ENCODE measurements around the gene CAND2.

- TF ChIP-seq, protein P1, sequence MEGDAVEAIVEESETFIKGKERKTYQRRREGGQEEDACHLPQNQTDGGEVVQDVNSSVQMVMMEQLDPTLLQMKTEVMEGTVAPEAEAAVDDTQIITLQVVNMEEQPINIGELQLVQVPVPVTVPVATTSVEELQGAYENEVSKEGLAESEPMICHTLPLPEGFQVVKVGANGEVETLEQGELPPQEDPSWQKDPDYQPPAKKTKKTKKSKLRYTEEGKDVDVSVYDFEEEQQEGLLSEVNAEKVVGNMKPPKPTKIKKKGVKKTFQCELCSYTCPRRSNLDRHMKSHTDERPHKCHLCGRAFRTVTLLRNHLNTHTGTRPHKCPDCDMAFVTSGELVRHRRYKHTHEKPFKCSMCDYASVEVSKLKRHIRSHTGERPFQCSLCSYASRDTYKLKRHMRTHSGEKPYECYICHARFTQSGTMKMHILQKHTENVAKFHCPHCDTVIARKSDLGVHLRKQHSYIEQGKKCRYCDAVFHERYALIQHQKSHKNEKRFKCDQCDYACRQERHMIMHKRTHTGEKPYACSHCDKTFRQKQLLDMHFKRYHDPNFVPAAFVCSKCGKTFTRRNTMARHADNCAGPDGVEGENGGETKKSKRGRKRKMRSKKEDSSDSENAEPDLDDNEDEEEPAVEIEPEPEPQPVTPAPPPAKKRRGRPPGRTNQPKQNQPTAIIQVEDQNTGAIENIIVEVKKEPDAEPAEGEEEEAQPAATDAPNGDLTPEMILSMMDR (IDR thresholded peaks at IDR 0.05; ENCODE audit: control extremely low read depth in 1 of 3, insufficient read depth in 1 of 3, low read depth in 1 of 3, low read length in 3 of 3): no peak
- TF ChIP-seq HDAC6 (IDR thresholded peaks at IDR 0.05; ENCODE audit: low read depth, low read length) (no peak), SIX5 (IDR thresholded peaks at IDR 0.05; ENCODE audit: low read depth, low read length) (no peak), TCF12 (IDR thresholded peaks at IDR 0.05; ENCODE audit: low read depth, low read length) (no peak)
- TF ChIP-seq, protein P2, sequence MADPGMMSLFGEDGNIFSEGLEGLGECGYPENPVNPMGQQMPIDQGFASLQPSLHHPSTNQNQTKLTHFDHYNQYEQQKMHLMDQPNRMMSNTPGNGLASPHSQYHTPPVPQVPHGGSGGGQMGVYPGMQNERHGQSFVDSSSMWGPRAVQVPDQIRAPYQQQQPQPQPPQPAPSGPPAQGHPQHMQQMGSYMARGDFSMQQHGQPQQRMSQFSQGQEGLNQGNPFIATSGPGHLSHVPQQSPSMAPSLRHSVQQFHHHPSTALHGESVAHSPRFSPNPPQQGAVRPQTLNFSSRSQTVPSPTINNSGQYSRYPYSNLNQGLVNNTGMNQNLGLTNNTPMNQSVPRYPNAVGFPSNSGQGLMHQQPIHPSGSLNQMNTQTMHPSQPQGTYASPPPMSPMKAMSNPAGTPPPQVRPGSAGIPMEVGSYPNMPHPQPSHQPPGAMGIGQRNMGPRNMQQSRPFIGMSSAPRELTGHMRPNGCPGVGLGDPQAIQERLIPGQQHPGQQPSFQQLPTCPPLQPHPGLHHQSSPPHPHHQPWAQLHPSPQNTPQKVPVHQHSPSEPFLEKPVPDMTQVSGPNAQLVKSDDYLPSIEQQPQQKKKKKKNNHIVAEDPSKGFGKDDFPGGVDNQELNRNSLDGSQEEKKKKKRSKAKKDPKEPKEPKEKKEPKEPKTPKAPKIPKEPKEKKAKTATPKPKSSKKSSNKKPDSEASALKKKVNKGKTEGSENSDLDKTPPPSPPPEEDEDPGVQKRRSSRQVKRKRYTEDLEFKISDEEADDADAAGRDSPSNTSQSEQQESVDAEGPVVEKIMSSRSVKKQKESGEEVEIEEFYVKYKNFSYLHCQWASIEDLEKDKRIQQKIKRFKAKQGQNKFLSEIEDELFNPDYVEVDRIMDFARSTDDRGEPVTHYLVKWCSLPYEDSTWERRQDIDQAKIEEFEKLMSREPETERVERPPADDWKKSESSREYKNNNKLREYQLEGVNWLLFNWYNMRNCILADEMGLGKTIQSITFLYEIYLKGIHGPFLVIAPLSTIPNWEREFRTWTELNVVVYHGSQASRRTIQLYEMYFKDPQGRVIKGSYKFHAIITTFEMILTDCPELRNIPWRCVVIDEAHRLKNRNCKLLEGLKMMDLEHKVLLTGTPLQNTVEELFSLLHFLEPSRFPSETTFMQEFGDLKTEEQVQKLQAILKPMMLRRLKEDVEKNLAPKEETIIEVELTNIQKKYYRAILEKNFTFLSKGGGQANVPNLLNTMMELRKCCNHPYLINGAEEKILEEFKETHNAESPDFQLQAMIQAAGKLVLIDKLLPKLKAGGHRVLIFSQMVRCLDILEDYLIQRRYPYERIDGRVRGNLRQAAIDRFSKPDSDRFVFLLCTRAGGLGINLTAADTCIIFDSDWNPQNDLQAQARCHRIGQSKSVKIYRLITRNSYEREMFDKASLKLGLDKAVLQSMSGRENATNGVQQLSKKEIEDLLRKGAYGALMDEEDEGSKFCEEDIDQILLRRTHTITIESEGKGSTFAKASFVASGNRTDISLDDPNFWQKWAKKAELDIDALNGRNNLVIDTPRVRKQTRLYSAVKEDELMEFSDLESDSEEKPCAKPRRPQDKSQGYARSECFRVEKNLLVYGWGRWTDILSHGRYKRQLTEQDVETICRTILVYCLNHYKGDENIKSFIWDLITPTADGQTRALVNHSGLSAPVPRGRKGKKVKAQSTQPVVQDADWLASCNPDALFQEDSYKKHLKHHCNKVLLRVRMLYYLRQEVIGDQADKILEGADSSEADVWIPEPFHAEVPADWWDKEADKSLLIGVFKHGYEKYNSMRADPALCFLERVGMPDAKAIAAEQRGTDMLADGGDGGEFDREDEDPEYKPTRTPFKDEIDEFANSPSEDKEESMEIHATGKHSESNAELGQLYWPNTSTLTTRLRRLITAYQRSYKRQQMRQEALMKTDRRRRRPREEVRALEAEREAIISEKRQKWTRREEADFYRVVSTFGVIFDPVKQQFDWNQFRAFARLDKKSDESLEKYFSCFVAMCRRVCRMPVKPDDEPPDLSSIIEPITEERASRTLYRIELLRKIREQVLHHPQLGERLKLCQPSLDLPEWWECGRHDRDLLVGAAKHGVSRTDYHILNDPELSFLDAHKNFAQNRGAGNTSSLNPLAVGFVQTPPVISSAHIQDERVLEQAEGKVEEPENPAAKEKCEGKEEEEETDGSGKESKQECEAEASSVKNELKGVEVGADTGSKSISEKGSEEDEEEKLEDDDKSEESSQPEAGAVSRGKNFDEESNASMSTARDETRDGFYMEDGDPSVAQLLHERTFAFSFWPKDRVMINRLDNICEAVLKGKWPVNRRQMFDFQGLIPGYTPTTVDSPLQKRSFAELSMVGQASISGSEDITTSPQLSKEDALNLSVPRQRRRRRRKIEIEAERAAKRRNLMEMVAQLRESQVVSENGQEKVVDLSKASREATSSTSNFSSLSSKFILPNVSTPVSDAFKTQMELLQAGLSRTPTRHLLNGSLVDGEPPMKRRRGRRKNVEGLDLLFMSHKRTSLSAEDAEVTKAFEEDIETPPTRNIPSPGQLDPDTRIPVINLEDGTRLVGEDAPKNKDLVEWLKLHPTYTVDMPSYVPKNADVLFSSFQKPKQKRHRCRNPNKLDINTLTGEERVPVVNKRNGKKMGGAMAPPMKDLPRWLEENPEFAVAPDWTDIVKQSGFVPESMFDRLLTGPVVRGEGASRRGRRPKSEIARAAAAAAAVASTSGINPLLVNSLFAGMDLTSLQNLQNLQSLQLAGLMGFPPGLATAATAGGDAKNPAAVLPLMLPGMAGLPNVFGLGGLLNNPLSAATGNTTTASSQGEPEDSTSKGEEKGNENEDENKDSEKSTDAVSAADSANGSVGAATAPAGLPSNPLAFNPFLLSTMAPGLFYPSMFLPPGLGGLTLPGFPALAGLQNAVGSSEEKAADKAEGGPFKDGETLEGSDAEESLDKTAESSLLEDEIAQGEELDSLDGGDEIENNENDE (IDR thresholded peaks at IDR 0.05; ENCODE audit: insufficient replicate concordance, low read length): no peak
Measured at GRCh38 chr3:12752809-12753208, 43.7 kb upstream of the CAND2 start.

Data from H1 (cell line).